Gastroesophageal sphincter (tissue), 3 donors: ENCODE data around the gene CD300E.

Source experiments
- CTCF ChIP-seq, 4 experiments: fragments of 200-600 bp in 2 of 4; fragments of 450-650 bp in 2 of 4; sonication (generic) in 1 of 4; IDR thresholded peaks; one replicate each; pipeline ENCODE4 v1.5.1; 2017 to 2019; ENCODE audit warnings: antibody characterized with exemption in 4 of 4, mild to moderate bottlenecking in 2 of 4, moderate library complexity in 2 of 4
- EP300 ChIP-seq: sonication (generic); formaldehyde crosslinking; IDR thresholded peaks from one replicate; pipeline ENCODE4 v1.6.1; 2017; ENCODE audit warnings: antibody characterized with exemption, mild to moderate bottlenecking
- POLR2A ChIP-seq, 2 donors: fragments of 450-650 bp; IDR thresholded peaks; one replicate each; pipeline ENCODE4 v1.6.1; 2017; ENCODE audit warnings: antibody characterized with exemption in 2 of 2, mild to moderate bottlenecking in 2 of 2, moderate library complexity in 1 of 2

- TF ChIP-seq CTCF (IDR thresholded peaks at IDR 0.05) (no peak), POLR2A (IDR thresholded peaks at IDR 0.05) (no peak), EP300 (no peak)
Observed at GRCh38 chr17:74579900-74580299, 43.6 kb downstream of the CD300E start.
